Measurements from ENCODE around the gene COBL. TPM values are rescaled to one million over a fixed set of nuclear protein-coding genes. Genes with fewer than 3 reads are reported as not detected.

COBL gene
- total and polyA plus RNA-seq, 2 donors (not counting 3 experiments of a cell fraction or from before 2014, with no cell fraction given): 0.11 TPM; not detected in 1

GRCh38 chr7:51019191-51019844 lies 297.3 kb downstream of the COBL start:
- CTCF ChIA-PET: interaction anchor here (1.0 kb wide), 1 partner anchor 19 kb away, joined by 3 read pairs; no protein-coding TSS in a partner anchor
- intact Hi-C loops (cut with micrococcal nuclease): no loop called here
- FAIRE-seq: no peak

More at GRCh38 chr7:51019191-51019844, 297.3 kb downstream of the COBL start:
- Histone ChIP-seq H3K79me2 (ENCODE audit: control insufficient read depth, insufficient read depth, low read length) (no peaks in the 10 kb centered on the region), H3K36me3 (ENCODE audit: control insufficient read depth in 2 of 2, extremely low read depth in 1 of 2, insufficient read depth in 2 of 2, low read length in 2 of 2) (no peaks in the 10 kb centered on the region), H3K4me1 (ENCODE audit: control insufficient read depth, extremely low read depth, insufficient read depth, low read length) (no peaks in the 10 kb centered on the region), H2AFZ (ENCODE audit: low read depth, low read length) (no peak overlapping the region), H3K4me3 (replicated peaks in 1 of 3; ENCODE audit: insufficient read depth in 1 of 3, low read depth in 1 of 3, low read length in 3 of 3) (no peak overlapping the region), H3K27ac (ENCODE audit: insufficient read depth, low read depth, low read length) (no peak overlapping the region), H3K27me3 (ENCODE audit: control insufficient read depth in 2 of 2, insufficient read depth in 2 of 2, low read length in 2 of 2) (no peaks in the 10 kb centered on the region), H3K9me1 (replicated peaks; ENCODE audit: control insufficient read depth, extremely low read depth, insufficient read depth, low read length) (no peaks in the 10 kb centered on the region), H4K20me1 (replicated peaks; ENCODE audit: control insufficient read depth, extremely low read depth, insufficient read depth, low read length) (no peaks in the 10 kb centered on the region), H3K4me2 (ENCODE audit: insufficient read depth, low read length) (no peak overlapping the region), H3K9me3 (replicated peaks; ENCODE audit: control insufficient read depth, insufficient read depth, low read length) (no peaks in the 10 kb centered on the region), H3K9ac (replicated peaks; ENCODE audit: extremely low read depth, insufficient read depth, low read length) (no peak overlapping the region)
- no TSS peak for BruUV-seq (replicated peaks)
- POLR2A ChIA-PET: no interaction called here
- TF ChIP-seq MYC (IDR thresholded peaks at IDR 0.05; ENCODE audit: low read depth, low read length) (no peak), GATA2 (IDR thresholded peaks at IDR 0.05; ENCODE audit: insufficient read depth, insufficient read length, low read depth, low read length) (no peak), CTCF (IDR thresholded peaks at IDR 0.05; ENCODE audit: extremely low read depth in 1 of 2, insufficient read depth in 1 of 2, low read depth in 1 of 2, low read length in 2 of 2) (no peak), POLR2A (IDR thresholded peaks at IDR 0.05; ENCODE audit: low read depth, low read length) (no peak), POLR2AphosphoS5 (IDR thresholded peaks at IDR 0.05; ENCODE audit: insufficient read depth, low read depth, low read length) (no peak), EZH2 (IDR thresholded peaks at IDR 0.05; ENCODE audit: borderline replicate concordance, low read depth, low read length, severe bottlenecking) (no peak), FOS (IDR thresholded peaks at IDR 0.05; ENCODE audit: borderline replicate concordance, insufficient read depth, low read length) (no peak), MAX (IDR thresholded peaks at IDR 0.05; ENCODE audit: insufficient read depth, insufficient read length) (no peak), JUN (IDR thresholded peaks at IDR 0.05; ENCODE audit: borderline replicate concordance, insufficient read depth, insufficient read length, low read depth) (no peak)
- dilution Hi-C loops (cut with MboI; ENCODE audit: extremely low pct_ligation_motif_present, low sequenced_read_pairs): no loop called here
- DNase-seq (ENCODE audit: low read depth, low spot score): no peak
